GM06990 (cell line): ENCODE measurements around the gene EIPR1.
"Not testable (repeated sequence)": the region's sequence is repeated elsewhere in the genome, so short reads cannot be mapped to it uniquely, and the experiment has no call there.

ENCODE experiments used
- DNase-seq: peaks from one replicate; pipeline ENCODE4 v3.0.0-alpha.2; 2011; ENCODE audit not compliant: insufficient read length; ENCODE audit errors: extremely low read depth
- H3K27me3 ChIP-seq: replicated peaks from 2 replicates; pipeline ENCODE4 v1.6.0; 2011; ENCODE audit warnings: low read length; ENCODE audit not compliant: control insufficient read depth, insufficient read depth
- H3K36me3 ChIP-seq: 2 replicates; pipeline ENCODE4 v1.5.1; 2011; ENCODE audit warnings: low read length; ENCODE audit not compliant: control insufficient read depth, insufficient read depth
- H3K4me3 ChIP-seq: replicated peaks from 2 replicates; pipeline ENCODE4 v1.5.1; 2011; ENCODE audit warnings: low read depth, mild to moderate bottlenecking, control low read depth, low read length
- TF ChIP-seq, protein P1 (sequence below): IDR thresholded peaks from 2 replicates; pipeline ENCODE4 v1.5.1; 2011; ENCODE audit warnings: low read length, control low read depth, mild to moderate bottlenecking, inconsistent platforms; ENCODE audit not compliant: insufficient read depth, poor library complexity, severe bottlenecking

Gene EIPR1

DNA sequence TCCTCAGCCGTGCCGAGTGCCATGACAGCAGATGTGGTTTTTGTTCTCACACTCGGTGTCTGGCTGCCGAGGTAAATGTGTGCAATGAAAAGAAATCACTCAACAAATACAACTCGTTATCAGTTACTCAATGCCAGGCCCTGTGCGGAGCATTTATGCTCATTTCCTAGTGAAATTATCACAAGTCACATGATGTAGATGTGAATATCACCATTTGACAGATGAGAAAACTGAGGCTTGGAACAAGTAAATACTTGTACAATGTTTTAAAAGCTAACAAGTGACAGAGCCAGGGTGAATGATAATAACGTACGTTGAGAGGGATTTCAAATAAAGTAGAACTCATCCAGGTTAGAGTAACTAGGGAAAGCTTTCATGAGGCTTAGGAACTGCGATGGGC, 174.7 kb downstream of the EIPR1 start:
- Histone ChIP-seq H3K27me3 (no peaks in the 10 kb centered on the region), H3K4me3 (no peak overlapping the region), H3K36me3 (peaks cover 5% of the 10 kb centered on the region)
- TF ChIP-seq, protein P1, sequence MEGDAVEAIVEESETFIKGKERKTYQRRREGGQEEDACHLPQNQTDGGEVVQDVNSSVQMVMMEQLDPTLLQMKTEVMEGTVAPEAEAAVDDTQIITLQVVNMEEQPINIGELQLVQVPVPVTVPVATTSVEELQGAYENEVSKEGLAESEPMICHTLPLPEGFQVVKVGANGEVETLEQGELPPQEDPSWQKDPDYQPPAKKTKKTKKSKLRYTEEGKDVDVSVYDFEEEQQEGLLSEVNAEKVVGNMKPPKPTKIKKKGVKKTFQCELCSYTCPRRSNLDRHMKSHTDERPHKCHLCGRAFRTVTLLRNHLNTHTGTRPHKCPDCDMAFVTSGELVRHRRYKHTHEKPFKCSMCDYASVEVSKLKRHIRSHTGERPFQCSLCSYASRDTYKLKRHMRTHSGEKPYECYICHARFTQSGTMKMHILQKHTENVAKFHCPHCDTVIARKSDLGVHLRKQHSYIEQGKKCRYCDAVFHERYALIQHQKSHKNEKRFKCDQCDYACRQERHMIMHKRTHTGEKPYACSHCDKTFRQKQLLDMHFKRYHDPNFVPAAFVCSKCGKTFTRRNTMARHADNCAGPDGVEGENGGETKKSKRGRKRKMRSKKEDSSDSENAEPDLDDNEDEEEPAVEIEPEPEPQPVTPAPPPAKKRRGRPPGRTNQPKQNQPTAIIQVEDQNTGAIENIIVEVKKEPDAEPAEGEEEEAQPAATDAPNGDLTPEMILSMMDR, result no peak
- no peak for DNase-seq

DNA sequence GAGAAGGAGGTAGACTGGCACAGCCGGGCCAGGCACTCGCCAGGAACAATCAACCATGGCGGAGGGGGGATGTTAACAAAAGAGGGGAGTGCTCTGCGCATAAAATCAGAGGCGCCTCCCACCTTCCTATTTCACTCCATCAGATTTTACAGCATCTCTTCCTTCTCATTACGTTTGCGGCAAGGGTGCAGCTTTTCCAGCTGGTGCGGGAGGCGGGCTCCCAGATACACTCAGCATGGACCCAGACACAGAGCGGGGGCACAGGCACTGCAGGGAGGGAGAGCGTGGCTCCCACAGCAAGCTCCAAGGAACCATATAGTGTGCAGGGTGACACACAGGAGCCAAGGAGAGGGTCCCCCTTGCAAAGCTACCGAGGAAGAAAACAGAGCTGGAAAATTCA, 176.3 kb downstream of the EIPR1 start:
- TF ChIP-seq, protein P1, result no peak
- Histone ChIP-seq H3K36me3 (peaks cover 5% of the 10 kb centered on the region), H3K4me3 (no peak overlapping the region), H3K27me3 (no peaks in the 10 kb centered on the region)
- no peak for DNase-seq

DNA sequence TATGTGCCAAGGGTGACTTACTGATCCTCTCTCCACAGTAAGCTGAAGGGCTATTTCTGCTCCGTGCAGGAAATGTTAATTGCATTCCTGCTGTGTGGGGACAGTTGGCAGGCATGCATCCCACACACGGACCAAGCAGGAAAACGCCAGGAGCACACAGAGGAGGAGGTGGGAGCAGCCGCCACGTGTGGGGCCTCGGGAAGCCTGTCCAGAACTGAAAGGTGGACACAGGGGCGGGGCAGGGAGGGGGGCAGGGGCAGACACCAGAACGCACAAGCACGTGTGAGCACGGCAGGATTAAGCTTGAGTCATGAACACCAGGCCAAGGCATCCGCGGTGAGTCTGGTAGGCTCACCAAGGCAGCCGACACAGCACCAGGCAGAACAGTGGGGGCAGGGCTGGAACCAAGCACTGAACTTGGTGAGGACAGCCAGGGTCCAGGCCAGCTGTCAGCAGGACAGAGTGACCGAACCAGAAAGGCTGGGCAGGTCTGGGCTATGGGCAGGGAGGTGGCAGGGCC, 177.1 kb downstream of the EIPR1 start:
- Histone ChIP-seq H3K36me3 (peaks cover 6% of the 10 kb centered on the region), H3K27me3 (no peaks in the 10 kb centered on the region), H3K4me3 (no peak overlapping the region)
- DNase-seq, result no peak
- TF ChIP-seq, protein P1, result no peak

DNA sequence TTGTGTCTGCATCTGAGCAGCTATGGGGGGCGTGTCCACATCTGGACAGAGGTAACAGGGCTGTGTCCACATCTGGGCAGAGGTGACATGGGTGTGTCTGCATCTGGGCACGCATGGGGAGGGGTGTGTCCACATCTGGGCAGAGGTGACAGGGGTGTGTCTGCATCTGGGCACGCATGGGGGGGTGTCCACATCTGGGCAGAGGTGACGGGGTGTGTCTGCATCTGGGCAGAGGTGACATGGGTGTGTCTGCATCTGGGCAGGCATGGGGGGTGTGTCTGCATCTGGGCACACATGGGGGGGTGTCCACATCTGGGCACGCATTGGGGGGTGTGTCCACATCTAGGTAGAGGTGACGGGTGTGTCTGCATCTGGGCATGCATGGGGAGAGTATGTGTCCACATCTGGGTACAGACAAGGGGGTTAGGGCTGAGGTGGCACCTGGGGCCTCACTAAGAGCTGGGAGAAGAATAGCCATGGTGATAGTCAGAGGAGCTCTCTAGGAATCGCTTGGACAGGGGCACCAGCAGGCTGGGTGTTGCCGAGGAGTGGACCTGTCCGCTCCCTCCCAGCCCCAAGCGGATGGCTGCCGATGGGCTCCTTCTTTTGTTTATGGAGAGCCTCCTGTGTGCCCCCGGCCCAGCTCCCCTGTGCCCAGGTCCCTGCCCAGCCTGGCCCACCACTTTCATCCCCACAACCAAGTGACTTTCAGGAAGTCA, 177.8 kb downstream of the EIPR1 start:
- TF ChIP-seq, protein P1, result no peak
- Histone ChIP-seq H3K4me3 (no peak overlapping the region), H3K36me3 (peaks cover 8% of the 10 kb centered on the region), H3K27me3 (no peaks in the 10 kb centered on the region)
- no peak for DNase-seq

DNA sequence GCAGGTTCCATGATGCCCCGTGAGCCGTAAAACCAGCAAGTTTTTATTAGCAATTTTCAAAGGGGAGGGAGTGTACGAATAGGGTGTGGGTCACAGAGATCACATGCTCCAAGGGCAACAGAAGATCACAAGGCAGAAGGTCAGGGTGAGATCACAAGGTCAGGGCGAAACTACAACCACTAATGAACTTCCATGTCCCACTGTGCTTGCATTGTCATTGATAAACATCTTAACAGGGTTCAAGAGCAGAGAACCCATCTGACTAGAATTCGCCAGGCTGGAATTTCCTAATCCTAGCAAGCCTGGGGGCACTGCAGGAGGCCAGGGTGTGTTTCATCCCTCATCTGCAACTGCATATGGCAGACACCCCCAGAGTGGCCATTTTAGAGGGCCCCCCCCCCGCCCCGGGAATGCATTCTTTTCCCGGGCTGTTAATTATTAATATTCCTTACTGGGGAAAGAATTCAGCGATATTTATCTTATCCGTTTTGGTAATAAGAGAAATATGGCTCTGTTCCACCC, 178.9 kb downstream of the EIPR1 start:
- H3K27me3 ChIP-seq, H3K4me3 ChIP-seq, DNase-seq: not testable (repeated sequence)
- H3K36me3 ChIP-seq, result peaks cover 11% of the 10 kb centered on the region

DNA sequence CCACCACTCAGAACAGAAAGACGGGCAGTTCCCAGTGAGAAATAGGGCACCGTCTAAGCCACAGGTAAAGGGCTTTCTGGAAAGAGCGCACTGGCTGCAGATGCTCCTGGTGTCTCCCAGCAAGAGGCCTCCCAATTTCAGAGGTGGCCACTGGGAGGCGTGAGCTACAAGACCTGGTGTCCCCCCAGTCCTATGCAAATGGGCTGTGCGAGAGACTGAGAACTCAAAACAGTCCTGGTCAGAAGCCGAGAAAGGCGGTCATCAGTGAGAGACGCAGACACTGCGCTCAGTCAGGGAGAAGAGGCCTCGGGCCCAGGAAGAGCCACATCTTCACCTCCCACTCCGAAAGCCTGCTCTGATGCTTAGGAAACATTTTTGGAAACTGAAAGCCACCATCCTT, 179.5 kb downstream of the EIPR1 start:
- Histone ChIP-seq H3K36me3 (peaks cover 9% of the 10 kb centered on the region), H3K4me3 (no peak overlapping the region), H3K27me3 (no peaks in the 10 kb centered on the region)
- no peak for DNase-seq
- TF ChIP-seq, protein P1, result peak; percentile 28
